GM19467 (cell line): ENCODE measurements around the gene DNAL1.

Experiments used
- ATAC-seq: cut with Tn5 transposase; IDR thresholded peaks from one replicate; pipeline ENCODE4 v1.9.1; 2021; ENCODE audit warnings: mild to moderate bottlenecking, moderate library complexity; ENCODE audit not compliant: unreplicated experiment

The DNAL1 gene

GRCh38 chr14:73741876-73742519, 97.2 kb downstream of the DNAL1 start:
- ATAC-seq, result no peak

- no peak for ATAC-seq
Measured at GRCh38 chr14:73742520-73743238, 97.9 kb downstream of the DNAL1 start.

GRCh38 chr14:73743431-73743931, 98.7 kb downstream of the DNAL1 start:
- ATAC-seq, result peak; percentile 42

- ATAC-seq, result peak; percentile 14
Measured at GRCh38 chr14:73744175-73744867, 99.5 kb downstream of the DNAL1 start.

GRCh38 chr14:73744874-73745529, 100.2 kb downstream of the DNAL1 start:
- no peak for ATAC-seq

GRCh38 chr14:73745571-73746519, 101.1 kb downstream of the DNAL1 start:
- no peak for ATAC-seq

- no peak for ATAC-seq
Measured at GRCh38 chr14:73746520-73747378, 102.0 kb downstream of the DNAL1 start.

GRCh38 chr14:73747379-73748211, 102.8 kb downstream of the DNAL1 start:
- ATAC-seq, result no peak

GRCh38 chr14:73748858-73749357, 104.1 kb downstream of the DNAL1 start:
- no peak for ATAC-seq

- no peak for ATAC-seq
Measured at GRCh38 chr14:73749706-73750530, 105.1 kb downstream of the DNAL1 start.

GRCh38 chr14:73750531-73750901, 105.7 kb downstream of the DNAL1 start:
- ATAC-seq, result no peak

- ATAC-seq, result no peak
Measured at GRCh38 chr14:73751157-73751691, 106.4 kb downstream of the DNAL1 start.

GRCh38 chr14:73752297-73752992, 107.7 kb downstream of the DNAL1 start:
- ATAC-seq, result no peak
